K562 (cell line): ENCODE results near the gene VGLL3. TPM values are rescaled to one million over a fixed set of nuclear protein-coding genes. Genes with fewer than 3 reads are reported as not detected.

Source experiments
- ATAC-seq: fragments of 200-7000 bp; cut with Tn5 transposase; 3 replicates; pipeline ENCODE4 v1.9.1; 2020; ENCODE audit warnings: moderate library complexity
- BruUV-seq: library from RNA; stranded (reverse); fragments of 400-500 nt; replicated peaks from 2 replicates; lab custom pipeline; 2021; lab: Mats Ljungman, UMichigan
- CTCF ChIA-PET: fragments of 300-600 bp; formaldehyde crosslinking; extraction: SDS; loops from one replicate; lab custom pipeline; 2021; ENCODE audit warnings: low intra/inter-chr PET ratio; lab: Yijun Ruan, JAX
- POLR2A ChIA-PET: fragments of 300-600, 350-650 bp; sonication (Branson Sonifier 250); formaldehyde crosslinking; extraction: SDS; loops from one replicate; lab custom pipeline; 2021; ENCODE audit warnings: antibody characterized with exemption, inconsistent platforms; lab: Yijun Ruan, JAX
- DNase-seq, 4 experiments: peaks; one replicate each; pipeline versions ENCODE4 v3.0.0 to v3.0.0-alpha.2; 2011 to 2018; ENCODE audit warnings: low spot score in 3 of 4, mixed read lengths in 3 of 4; ENCODE audit errors: extremely low read depth in 1 of 4
- FAIRE-seq: peaks from 2 replicates; lab custom pipeline; 2011; peaks lifted over from hg19 to GRCh38; lab: Jason Lieb, UNC
- H2AFZ ChIP-seq: 2 replicates; pipeline ENCODE4 v1.6.0; 2011; ENCODE audit warnings: low read depth, low read length, control low read depth, inconsistent platforms
- H3K27ac ChIP-seq: fragments of 200-600 bp; 3 replicates; pipeline ENCODE4 v1.8.0; 2011; ENCODE audit warnings: low read depth, mild to moderate bottlenecking, control low read depth, inconsistent platforms, low read length, moderate library complexity, mixed read lengths; ENCODE audit errors: extremely low read depth
- H3K27me3 ChIP-seq, 2 experiments: fragments of 300-600 bp in 1 of 2; 2 replicates in 1 of 2; 3 replicates in 1 of 2; pipeline versions ENCODE4 v1.6.0 to v1.8.0; 2011; ENCODE audit warnings: inconsistent platforms in 2 of 2, low read length in 2 of 2, mild to moderate bottlenecking in 1 of 2, mixed read lengths in 1 of 2, moderate library complexity in 1 of 2; ENCODE audit not compliant: control insufficient read depth in 2 of 2, insufficient read depth in 2 of 2
- H3K36me3 ChIP-seq: fragments of 300-600 bp; 3 replicates; pipeline ENCODE4 v1.8.0; 2011; ENCODE audit warnings: mild to moderate bottlenecking, low read length, inconsistent platforms; ENCODE audit not compliant: control insufficient read depth, insufficient read depth
- H3K4me1 ChIP-seq, 2 experiments: fragments of 200-600 bp in 1 of 2; replicated peaks in 1 of 2; 2 replicates in 1 of 2; 3 replicates in 1 of 2; pipeline versions ENCODE4 v1.5.1 to v1.8.0; 2011; ENCODE audit warnings: inconsistent platforms in 2 of 2, low read length in 2 of 2, mild to moderate bottlenecking in 1 of 2, mixed read lengths in 1 of 2, moderate library complexity in 1 of 2; ENCODE audit not compliant: control insufficient read depth in 2 of 2, insufficient read depth in 2 of 2
- H3K4me2 ChIP-seq: 2 replicates; pipeline ENCODE4 v1.6.1; 2011; ENCODE audit warnings: low read length, control low read depth, inconsistent platforms, mixed read lengths; ENCODE audit not compliant: insufficient read depth
- H3K4me3 ChIP-seq: fragments of 200-600 bp; sonication (generic), shearing (Covaris generic); 2 replicates; pipeline ENCODE4 v1.5.1; 2016; ENCODE audit warnings: control low read depth, inconsistent platforms
- H3K79me2 ChIP-seq: fragments of 200-600 bp; 3 replicates; pipeline ENCODE4 v1.8.0; 2011; ENCODE audit warnings: low read length, inconsistent platforms; ENCODE audit not compliant: control insufficient read depth, insufficient read depth
- H3K9ac ChIP-seq, 2 experiments: 2 replicates each; pipeline versions ENCODE4 v1.6.0 to v1.6.1; 2011; ENCODE audit warnings: low read depth in 2 of 2, low read length in 2 of 2, control low read depth in 1 of 2, inconsistent platforms in 1 of 2, mild to moderate bottlenecking in 1 of 2, mixed read lengths in 1 of 2; ENCODE audit not compliant: insufficient read depth in 1 of 2
- H3K9me1 ChIP-seq: one replicate; pipeline ENCODE4 v1.6.0; 2011; ENCODE audit warnings: inconsistent platforms, mild to moderate bottlenecking, low read length, moderate library complexity; ENCODE audit not compliant: control insufficient read depth, insufficient read depth
- H3K9me3 ChIP-seq: replicated peaks from 2 replicates; pipeline ENCODE4 v1.5.1; 2011; ENCODE audit warnings: low read depth, low read length, inconsistent platforms; ENCODE audit not compliant: control insufficient read depth, insufficient read depth
- H4K20me1 ChIP-seq: replicated peaks from 2 replicates; pipeline ENCODE4 v1.6.1; 2011; ENCODE audit warnings: low read length, inconsistent platforms, mixed read lengths; ENCODE audit not compliant: control insufficient read depth, insufficient read depth
- ELK3 ChIP-seq: fragments of 450-650 bp; formaldehyde crosslinking; IDR thresholded peaks from 2 replicates; pipeline ENCODE4 v1.4.0; 2020; ENCODE audit warnings: mild to moderate bottlenecking
- HDGF ChIP-seq: fragments of 450-650 bp; IDR thresholded peaks from 2 replicates; pipeline ENCODE4 v1.6.1; 2016
- SAFB ChIP-seq: fragments of 200-400 bp; formaldehyde crosslinking; IDR thresholded peaks from 2 replicates; pipeline ENCODE4 v1.6.1; 2017; ENCODE audit warnings: low read depth, low read length, borderline replicate concordance
- SMAD3 ChIP-seq: fragments of 450-650 bp; formaldehyde crosslinking; conservative IDR thresholded peaks from 2 replicates; pipeline ENCODE4 v1.4.0; 2020; ENCODE audit warnings: mild to moderate bottlenecking
- SREBF1 ChIP-seq: fragments of 150-350 bp; IDR thresholded peaks from 2 replicates; pipeline ENCODE4 v1.6.1; 2014; ENCODE audit warnings: antibody characterized with exemption, low read depth, low read length, borderline replicate concordance
- TSHZ1 ChIP-seq: fragments of 250-450 bp; sonication (Bioruptor Pico); IDR thresholded peaks from 2 replicates; pipeline ENCODE4 v1.4.0; 2020; ENCODE audit warnings: mild to moderate bottlenecking, moderate library complexity
- ZNF668 ChIP-seq: fragments of 250-450 bp; sonication (Bioruptor Pico); IDR thresholded peaks from 2 replicates; pipeline ENCODE4 v1.8.0; 2022; ENCODE audit warnings: mild to moderate bottlenecking, inconsistent platforms
- WGBS: fragments of 100-300 bp; shearing (Covaris generic); methylation state at CpG from one replicate; pipeline ENCODE4 v1.1.6; 2016; ENCODE audit warnings: low coverage, mixed read lengths; ENCODE audit not compliant: insufficient coverage; ENCODE audit errors: missing lambda C conversion rate; 5-methylcytosine and 5-hydroxymethylcytosine counted together
- in situ Hi-C: fragments of 300-500 bp; cut with MboI; formaldehyde crosslinking; loops from 4 replicates; pipeline ENCODE4 v1.15.0; 2018; ENCODE audit warnings: inconsistent platforms, mixed read lengths
- intact Hi-C: fragments of 100-400 bp; cut with micrococcal nuclease; formaldehyde crosslinking; loops from 2 replicates; pipeline ENCODE4 v1.14.2; 2022
- polyA plus RNA-seq, 8 experiments: library from polyadenylated mRNA; depleted of rRNA in 4 of 8; stranded (reverse) in 5 of 8; unstranded in 3 of 8; fragments of >200 nt; fragmentation: Nextera tagmentation in 2 of 8; fragmentation: Illumina TruSeq in 1 of 8; extraction: Ambion mirVana in 2 of 8; extraction: Trizol in 1 of 8; gene quantifications; 2 replicates each; pipeline versions ENCODE4 v1.2.1 to v1.2.3, GENCODE V29; 2011 to 2014; ENCODE audit warnings: inconsistent platforms in 1 of 8, missing spikeins in 1 of 8
- total RNA-seq, 7 experiments: library from RNA; depleted of rRNA in 6 of 7; stranded (reverse); fragments of >200 nt in 6 of 7; fragmentation: Illumina TruSeq in 2 of 7; extraction: Trizol in 2 of 7; gene quantifications; 2 replicates each; pipeline versions ENCODE4 v1.2.1 to v1.2.3, GENCODE V29; 2011 to 2021; ENCODE audit warnings: low replicate concordance in 1 of 7
- TF ChIP-seq, protein P1 (sequence below): fragments of 250-450 bp; sonication (Bioruptor Pico); IDR thresholded peaks from 2 replicates; pipeline ENCODE4 v1.4.0; 2020; ENCODE audit warnings: borderline replicate concordance
- TF ChIP-seq, protein P2 (sequence below): sonication (generic); formaldehyde crosslinking; IDR thresholded peaks from 2 replicates; pipeline ENCODE4 v1.8.1; 2023; ENCODE audit warnings: mild to moderate bottlenecking, missing genetic modification reagents

Gene VGLL3
- total and polyA plus RNA-seq, 9 of the 15 experiments (the other 6 are each of a cell fraction or from before 2014, with no cell fraction given) = under 0.01 to 0.09 (median 0.04) TPM; not detected in 6

DNA sequence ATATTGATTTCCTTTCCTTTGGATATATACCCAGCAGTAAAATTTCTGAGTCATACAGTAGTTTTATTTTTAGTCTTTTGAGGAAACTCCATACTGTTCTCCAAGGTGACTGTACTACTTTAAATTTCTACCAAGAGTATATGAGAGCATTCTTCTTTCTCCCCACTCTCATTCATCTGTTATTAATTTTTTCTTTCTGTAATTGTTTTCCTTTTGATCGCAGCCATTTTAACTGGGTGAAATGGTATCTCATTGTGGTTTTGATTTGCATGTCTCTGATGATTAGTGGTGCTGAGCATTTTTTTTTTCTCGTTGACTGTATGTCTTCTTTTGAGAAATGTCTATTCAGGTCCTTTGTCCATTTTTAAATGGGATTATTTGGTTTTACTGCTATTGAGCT lies 18.3 kb upstream of the VGLL3 start:
- 3% methylated on average over 2 of the region's 2 CpGs for WGBS
- intact Hi-C loops (no loop called here), in situ Hi-C loops (no loop called here)
- ChIA-PET POLR2A (no interaction called here), CTCF (no interaction called here)
- H4K20me1 ChIP-seq = no peaks in the 10 kb centered on the region
- no peak for FAIRE-seq
- H3K36me3 ChIP-seq = no peaks in the 10 kb centered on the region
- ATAC-seq = no peak
- no peak overlapping the region for H3K27ac ChIP-seq
- no peaks in the 10 kb centered on the region for H3K27me3 ChIP-seq
- no peaks in the 10 kb centered on the region for H3K4me1 ChIP-seq
- H3K4me2 ChIP-seq = no peak overlapping the region
- no peaks in the 10 kb centered on the region for H3K79me2 ChIP-seq
- no peak overlapping the region for H3K9ac ChIP-seq
- H3K9me1 ChIP-seq = no peaks in the 10 kb centered on the region
- TF ChIP-seq, protein P1, sequence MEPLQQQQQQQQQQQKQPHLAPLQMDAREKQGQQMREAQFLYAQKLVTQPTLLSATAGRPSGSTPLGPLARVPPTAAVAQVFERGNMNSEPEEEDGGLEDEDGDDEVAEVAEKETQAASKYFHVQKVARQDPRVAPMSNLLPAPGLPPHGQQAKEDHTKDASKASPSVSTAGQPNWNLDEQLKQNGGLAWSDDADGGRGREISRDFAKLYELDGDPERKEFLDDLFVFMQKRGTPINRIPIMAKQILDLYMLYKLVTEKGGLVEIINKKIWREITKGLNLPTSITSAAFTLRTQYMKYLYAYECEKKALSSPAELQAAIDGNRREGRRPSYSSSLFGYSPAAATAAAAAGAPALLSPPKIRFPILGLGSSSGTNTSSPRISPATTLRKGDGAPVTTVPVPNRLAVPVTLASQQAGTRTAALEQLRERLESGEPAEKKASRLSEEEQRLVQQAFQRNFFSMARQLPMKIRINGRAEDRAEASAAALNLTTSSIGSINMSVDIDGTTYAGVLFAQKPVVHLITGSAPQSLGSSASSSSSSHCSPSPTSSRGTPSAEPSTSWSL = no peak
- TF ChIP-seq ZNF668 (no peak), SMAD3 (no peak), TSHZ1 (CRISPR knock-in tag) (no peak), ELK3 (CRISPR knock-in tag) (no peak), SREBF1 (no peak), HDGF (no peak), SAFB (no peak)
- TF ChIP-seq, protein P2, sequence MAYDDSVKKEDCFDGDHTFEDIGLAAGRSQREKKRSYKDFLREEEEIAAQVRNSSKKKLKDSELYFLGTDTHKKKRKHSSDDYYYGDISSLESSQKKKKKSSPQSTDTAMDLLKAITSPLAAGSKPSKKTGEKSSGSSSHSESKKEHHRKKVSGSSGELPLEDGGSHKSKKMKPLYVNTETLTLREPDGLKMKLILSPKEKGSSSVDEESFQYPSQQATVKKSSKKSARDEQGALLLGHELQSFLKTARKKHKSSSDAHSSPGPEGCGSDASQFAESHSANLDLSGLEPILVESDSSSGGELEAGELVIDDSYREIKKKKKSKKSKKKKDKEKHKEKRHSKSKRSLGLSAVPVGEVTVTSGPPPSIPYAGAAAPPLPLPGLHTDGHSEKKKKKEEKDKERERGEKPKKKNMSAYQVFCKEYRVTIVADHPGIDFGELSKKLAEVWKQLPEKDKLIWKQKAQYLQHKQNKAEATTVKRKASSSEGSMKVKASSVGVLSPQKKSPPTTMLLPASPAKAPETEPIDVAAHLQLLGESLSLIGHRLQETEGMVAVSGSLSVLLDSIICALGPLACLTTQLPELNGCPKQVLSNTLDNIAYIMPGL = no peak
- TF ChIP-seq, all 486 proteins: peak for 0
- no peak for DNase-seq
- H3K9me3 ChIP-seq = no peaks in the 10 kb centered on the region
- no peak overlapping the region for H2AFZ ChIP-seq
- no TSS peak for BruUV-seq
- H3K4me3 ChIP-seq = no peak overlapping the region
